COLO668 (cell line): ENCODE data around the gene TCF15.

Experiments
- DNase-seq: peaks from one replicate; lab custom pipeline; 2025; ENCODE audit not compliant: unreplicated experiment; lab: John Stamatoyannopoulos, UW

Gene TCF15

GRCh38 chr20:615514-615913 lies 5.4 kb upstream of the TCF15 start:
- no peak for DNase-seq

GRCh38 chr20:611843-612185 lies 1.7 kb upstream of the TCF15 start:
- no peak for DNase-seq

GRCh38 chr20:611047-611842 lies 1.1 kb upstream of the TCF15 start:
- no peak for DNase-seq

GRCh38 chr20:609371-609964 lies 641 bp downstream of the TCF15 start:
- DNase-seq: no peak

GRCh38 chr20:608970-609369 lies 1.1 kb downstream of the TCF15 start:
- no peak for DNase-seq

- DNase-seq: no peak
Observed at GRCh38 chr20:607476-607875, 2.6 kb downstream of the TCF15 start.

GRCh38 chr20:605237-605636 lies 4.9 kb downstream of the TCF15 start:
- no peak for DNase-seq

GRCh38 chr20:603116-603640 lies 6.9 kb downstream of the TCF15 start:
- DNase-seq: no peak

GRCh38 chr20:602111-602970 lies 7.8 kb downstream of the TCF15 start:
- DNase-seq: no peak

- no peak for DNase-seq
Observed at GRCh38 chr20:600736-601135, 9.4 kb downstream of the TCF15 start.

GRCh38 chr20:600141-600540 lies 10.0 kb downstream of the TCF15 start:
- DNase-seq: no peak

GRCh38 chr20:598133-598850 lies 11.8 kb downstream of the TCF15 start:
- DNase-seq: no peak

GRCh38 chr20:597560-597959 lies 12.5 kb downstream of the TCF15 start:
- DNase-seq: no peak

GRCh38 chr20:595330-596308 lies 14.5 kb downstream of the TCF15 start:
- DNase-seq: no peak

- no peak for DNase-seq
Observed at GRCh38 chr20:592506-592905, 17.6 kb downstream of the TCF15 start.

GRCh38 chr20:591941-592340 lies 18.2 kb downstream of the TCF15 start:
- no peak for DNase-seq

- no peak for DNase-seq
Observed at GRCh38 chr20:588932-589672, 21.0 kb downstream of the TCF15 start.

GRCh38 chr20:588476-588875 lies 21.6 kb downstream of the TCF15 start:
- no peak for DNase-seq

GRCh38 chr20:584971-585301 lies 25.2 kb downstream of the TCF15 start:
- DNase-seq: no peak
